Measurements from ENCODE around the gene ATP2A3. TPM values are rescaled to one million over a fixed set of nuclear protein-coding genes. Genes with fewer than 3 reads are reported as not detected.

ATP2A3 gene
- total RNA-seq, 1 donor from 2014 or later = 2.4 TPM

DNA sequence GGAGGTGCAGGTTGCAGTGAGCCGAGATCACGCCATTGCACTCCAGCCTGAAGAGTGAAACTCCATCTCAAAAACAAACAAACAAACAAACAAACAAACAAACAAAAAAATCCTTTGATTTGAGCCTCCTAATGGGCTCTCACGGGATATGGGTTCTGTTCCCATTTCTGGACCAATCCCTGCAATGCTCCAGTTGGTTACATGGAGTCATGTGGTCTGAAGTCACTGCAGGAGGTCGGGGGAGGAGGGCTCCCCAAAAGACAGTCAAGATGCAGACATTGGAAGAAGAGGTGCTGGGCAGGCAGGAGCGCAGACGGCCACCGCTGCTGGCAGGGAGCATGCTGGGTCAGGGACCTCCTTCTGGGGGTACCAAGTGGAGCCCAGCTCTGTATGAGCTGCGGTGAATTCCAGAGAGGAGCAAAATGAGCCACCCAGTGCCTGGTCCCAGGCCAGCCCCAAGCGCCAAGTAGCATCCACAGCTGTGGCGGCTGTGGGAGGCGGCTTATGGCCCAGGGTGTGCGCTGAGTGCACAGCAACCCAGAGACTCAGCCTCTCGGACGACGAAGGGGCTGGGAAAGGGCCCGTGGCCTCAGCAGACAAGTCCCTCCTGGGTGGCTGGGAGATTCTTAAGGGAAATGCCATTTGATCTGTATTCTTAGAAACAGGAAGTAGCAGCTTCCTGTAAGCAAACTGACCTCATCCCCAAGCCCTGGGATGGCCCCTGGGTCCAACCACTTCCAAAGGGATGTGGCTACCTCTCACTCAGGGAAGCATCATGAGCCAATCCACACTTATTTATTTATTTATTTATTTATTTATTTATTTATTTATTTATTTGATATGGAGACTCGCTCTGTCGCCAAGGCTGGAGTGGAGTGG lies 19.6 kb upstream of the ATP2A3 start:
- TF ChIP-seq, protein P1, sequence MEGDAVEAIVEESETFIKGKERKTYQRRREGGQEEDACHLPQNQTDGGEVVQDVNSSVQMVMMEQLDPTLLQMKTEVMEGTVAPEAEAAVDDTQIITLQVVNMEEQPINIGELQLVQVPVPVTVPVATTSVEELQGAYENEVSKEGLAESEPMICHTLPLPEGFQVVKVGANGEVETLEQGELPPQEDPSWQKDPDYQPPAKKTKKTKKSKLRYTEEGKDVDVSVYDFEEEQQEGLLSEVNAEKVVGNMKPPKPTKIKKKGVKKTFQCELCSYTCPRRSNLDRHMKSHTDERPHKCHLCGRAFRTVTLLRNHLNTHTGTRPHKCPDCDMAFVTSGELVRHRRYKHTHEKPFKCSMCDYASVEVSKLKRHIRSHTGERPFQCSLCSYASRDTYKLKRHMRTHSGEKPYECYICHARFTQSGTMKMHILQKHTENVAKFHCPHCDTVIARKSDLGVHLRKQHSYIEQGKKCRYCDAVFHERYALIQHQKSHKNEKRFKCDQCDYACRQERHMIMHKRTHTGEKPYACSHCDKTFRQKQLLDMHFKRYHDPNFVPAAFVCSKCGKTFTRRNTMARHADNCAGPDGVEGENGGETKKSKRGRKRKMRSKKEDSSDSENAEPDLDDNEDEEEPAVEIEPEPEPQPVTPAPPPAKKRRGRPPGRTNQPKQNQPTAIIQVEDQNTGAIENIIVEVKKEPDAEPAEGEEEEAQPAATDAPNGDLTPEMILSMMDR (conservative IDR thresholded peaks at IDR 0.05; ENCODE audit: low read depth, low read length) = no peak
- DNase-seq (ENCODE audit: low read depth) = no peak
- H3K4me3 ChIP-seq (ENCODE audit: low read depth, low read length) = no peak overlapping the region

DNA sequence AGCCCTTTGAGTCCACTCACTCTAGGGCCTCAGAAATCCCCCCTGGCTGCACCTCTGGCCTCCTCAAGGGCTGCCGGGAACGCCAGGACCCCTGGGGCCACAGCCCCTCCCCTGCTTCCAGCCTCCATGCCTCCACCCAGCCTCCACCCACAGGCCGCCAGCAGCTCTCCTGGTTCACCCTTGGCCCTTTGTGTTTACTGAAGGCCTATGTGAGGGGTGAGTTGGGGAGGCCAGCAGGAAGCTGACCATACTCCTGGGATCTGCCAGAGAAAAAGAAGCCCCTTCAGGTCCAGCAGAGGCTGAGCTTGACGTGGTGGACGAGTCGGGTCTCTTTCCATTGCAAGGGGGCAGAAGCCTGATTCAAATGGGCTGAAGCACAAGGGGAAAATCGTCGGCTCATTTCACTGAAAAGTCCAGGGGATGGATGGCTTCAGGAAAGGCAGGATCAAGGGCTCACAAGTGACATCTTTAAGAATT lies 18.3 kb upstream of the ATP2A3 start:
- DNase-seq (ENCODE audit: low read depth) = no peak

DNA sequence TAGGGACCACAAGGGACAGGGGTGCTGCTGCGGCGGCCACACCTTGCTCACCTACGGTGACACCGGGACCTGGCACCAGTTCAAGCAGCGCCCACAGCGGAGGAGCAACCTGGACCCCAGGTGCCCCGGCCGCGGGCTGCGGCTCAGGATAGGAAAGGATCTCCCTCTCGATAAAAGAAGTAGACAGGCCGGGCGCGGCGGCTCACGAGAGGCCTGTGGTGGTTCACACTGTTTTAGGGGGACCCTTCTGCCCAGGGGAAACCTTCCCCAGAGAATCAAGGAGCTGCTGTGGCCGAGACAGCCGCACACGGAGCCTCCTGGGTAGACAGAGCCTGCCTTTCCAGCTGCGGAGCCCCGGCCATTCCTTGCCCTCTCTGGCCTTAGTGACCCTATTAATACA lies 17.9 kb upstream of the ATP2A3 start:
- TF ChIP-seq, protein P1 (conservative IDR thresholded peaks at IDR 0.05; ENCODE audit: low read depth, low read length) = no peak
- no peak overlapping the region for H3K4me3 ChIP-seq (ENCODE audit: low read depth, low read length)
- no peak for DNase-seq (ENCODE audit: low read depth)

More for the DNA sequence above, 18.3 kb upstream of the ATP2A3 start:
- TF ChIP-seq, protein P1 (conservative IDR thresholded peaks at IDR 0.05; ENCODE audit: low read depth, low read length) = no peak
- no peak overlapping the region for H3K4me3 ChIP-seq (ENCODE audit: low read depth, low read length)

DNA sequence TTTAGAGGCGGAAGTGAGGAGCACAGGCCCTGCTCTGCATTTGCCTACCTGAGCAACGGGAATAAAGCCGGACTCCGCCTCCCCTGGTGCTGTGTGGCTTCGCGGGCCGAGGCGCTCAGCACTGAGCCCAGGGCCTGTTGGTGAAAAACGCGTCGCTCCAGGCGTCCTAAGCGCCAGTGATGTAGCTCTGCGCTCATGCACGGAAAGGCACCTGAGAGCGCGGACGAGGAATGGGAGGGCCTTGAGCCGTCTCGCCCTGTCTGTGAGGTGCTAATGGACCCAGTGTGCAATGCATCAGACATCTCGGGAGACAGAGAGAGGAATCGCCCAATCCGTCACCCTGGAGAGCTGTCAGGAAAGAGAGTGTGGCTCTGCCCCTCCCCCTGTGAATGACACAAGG lies 17.2 kb upstream of the ATP2A3 start:
- TF ChIP-seq, protein P1 (conservative IDR thresholded peaks at IDR 0.05; ENCODE audit: low read depth, low read length) = no peak
- no peak overlapping the region for H3K4me3 ChIP-seq (ENCODE audit: low read depth, low read length)

DNA sequence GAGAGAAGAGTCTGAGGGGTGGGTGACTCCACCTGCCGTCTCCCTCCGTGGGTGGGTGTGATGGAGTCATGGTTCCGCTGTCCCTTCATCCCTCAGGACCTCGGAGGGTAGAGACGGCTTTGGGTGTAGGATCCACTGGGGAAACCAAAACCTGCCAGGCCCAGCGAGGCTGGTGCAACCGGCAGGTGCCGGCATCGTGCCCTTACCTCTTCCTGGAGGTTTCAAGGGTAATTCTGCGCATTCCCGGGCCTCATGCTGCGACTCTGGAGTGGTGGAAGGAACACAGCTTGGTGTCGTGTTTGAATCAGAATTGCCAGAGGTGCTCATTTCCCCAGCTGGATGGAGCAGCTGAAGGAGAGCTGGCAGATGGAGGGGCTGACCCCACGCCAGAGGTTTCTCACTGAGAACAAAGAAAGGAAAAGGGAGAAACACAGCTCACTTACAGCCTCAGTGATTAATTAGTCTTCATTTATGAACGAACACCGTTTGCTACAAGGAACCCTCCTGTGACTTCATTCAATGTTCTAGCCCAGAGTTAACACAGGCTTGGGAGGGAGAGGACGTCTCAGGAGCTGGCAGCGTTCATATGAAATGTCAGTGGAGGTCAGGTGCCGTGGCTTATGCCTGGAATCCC lies 16.3 kb upstream of the ATP2A3 start:
- no peak overlapping the region for H3K4me3 ChIP-seq (ENCODE audit: low read depth, low read length)
- DNase-seq (ENCODE audit: low read depth) = no peak
- TF ChIP-seq, protein P1 (conservative IDR thresholded peaks at IDR 0.05; ENCODE audit: low read depth, low read length) = no peak

More for the DNA sequence above, 17.2 kb upstream of the ATP2A3 start:
- no peak for DNase-seq (ENCODE audit: low read depth)

DNA sequence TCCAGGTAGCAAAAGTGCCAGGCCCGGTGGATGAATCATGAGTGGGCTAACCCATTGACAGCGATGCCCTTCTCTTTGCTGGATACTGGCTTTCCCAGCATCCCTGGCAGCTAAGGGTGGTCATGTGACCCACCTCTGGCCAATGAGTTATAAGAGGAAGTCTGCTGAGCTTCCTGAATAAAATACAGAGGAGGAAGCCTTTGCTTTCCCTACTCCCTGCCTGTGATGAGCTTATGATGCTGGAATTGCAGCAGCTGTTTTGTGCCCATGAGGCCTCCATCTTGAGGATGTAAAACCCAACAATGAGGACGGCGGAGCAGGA lies 15.0 kb upstream of the ATP2A3 start:
- H3K4me3 ChIP-seq (ENCODE audit: low read depth, low read length) = no peak overlapping the region
- TF ChIP-seq, protein P1 (conservative IDR thresholded peaks at IDR 0.05; ENCODE audit: low read depth, low read length) = no peak
- no peak for DNase-seq (ENCODE audit: low read depth)
